GM12878 (cell line): ENCODE results near the gene SNX32. TPM values are rescaled to one million over a fixed set of nuclear protein-coding genes. Genes with fewer than 3 reads are reported as not detected.
A peak's percentile ranks its signal among the peaks of the same experiment; 100 is the strongest.

Experiments used
- BRCA1 ChIP-seq: IDR thresholded peaks from 2 replicates; pipeline ENCODE4 v1.6.1; 2011; ENCODE audit warnings: low read depth, low read length, improper control_type of control experiment
- CBX3 ChIP-seq: fragments of 200-600 bp; sonication (generic); IDR thresholded peaks from 2 replicates; pipeline ENCODE4 v1.6.1; 2016; ENCODE audit warnings: low read depth, borderline replicate concordance
- CEBPB ChIP-seq, 2 experiments: fragments of 150-350 bp in 1 of 2; IDR thresholded peaks; 2 replicates each; pipeline ENCODE4 v1.6.1; 2012 to 2014; ENCODE audit warnings: low read depth in 2 of 2, low read length in 2 of 2, borderline replicate concordance in 1 of 2, inconsistent platforms in 1 of 2
- CREB1 ChIP-seq: IDR thresholded peaks from 2 replicates; pipeline ENCODE4 v1.6.1; 2012; ENCODE audit warnings: low read depth, mild to moderate bottlenecking, inconsistent platforms
- DPF2 ChIP-seq: fragments of 450-650 bp; IDR thresholded peaks from 2 replicates; pipeline ENCODE4 v1.6.1; 2017; ENCODE audit warnings: mild to moderate bottlenecking
- FOS ChIP-seq: IDR thresholded peaks from 3 replicates; pipeline ENCODE4 v1.6.1; 2011; ENCODE audit warnings: borderline replicate concordance; ENCODE audit not compliant: insufficient read length; ENCODE audit errors: extremely low read depth
- FOXK2 ChIP-seq: fragments of 450-650 bp; IDR thresholded peaks from 2 replicates; pipeline ENCODE4 v1.6.1; 2017; ENCODE audit warnings: mild to moderate bottlenecking, moderate library complexity
- IRF4 ChIP-seq: IDR thresholded peaks from 2 replicates; pipeline ENCODE4 v1.6.1; 2011; ENCODE audit warnings: low read depth, low read length
- MTA3 ChIP-seq: IDR thresholded peaks from 2 replicates; pipeline ENCODE4 v1.6.1; 2012; ENCODE audit warnings: low read length, inconsistent platforms, borderline replicate concordance
- MYC ChIP-seq: IDR thresholded peaks from 2 replicates; pipeline ENCODE4 v1.6.1; 2011; ENCODE audit warnings: mild to moderate bottlenecking, low read length, moderate library complexity, inconsistent platforms; ENCODE audit not compliant: insufficient read depth, insufficient replicate concordance, insufficient read length, severe bottlenecking
- NR2C1 ChIP-seq: fragments of 450-650 bp; IDR thresholded peaks from 2 replicates; pipeline ENCODE4 v1.6.1; 2017; ENCODE audit warnings: antibody characterized with exemption, mild to moderate bottlenecking, moderate library complexity
- PAX5 ChIP-seq: IDR thresholded peaks from 2 replicates; pipeline ENCODE4 v1.6.1; 2011; ENCODE audit warnings: low read depth, low read length, borderline replicate concordance
- POLR2AphosphoS2 ChIP-seq: IDR thresholded peaks from 2 replicates; pipeline ENCODE4 v1.6.1; 2011; ENCODE audit warnings: low read depth, mild to moderate bottlenecking, low read length, improper control_type of control experiment, moderate library complexity
- SMAD5 ChIP-seq: IDR thresholded peaks from 2 replicates; pipeline ENCODE4 v1.6.1; 2016; ENCODE audit warnings: antibody characterized with exemption, low read depth
- SMC3 ChIP-seq: IDR thresholded peaks from 2 replicates; pipeline ENCODE4 v1.6.1; 2011; ENCODE audit warnings: low read length, improper control_type of control experiment, borderline replicate concordance
- SRF ChIP-seq, 2 experiments: IDR thresholded peaks; 2 replicates each; pipeline ENCODE4 v1.6.1; 2011; ENCODE audit warnings: low read depth in 2 of 2, low read length in 2 of 2, mild to moderate bottlenecking in 1 of 2, moderate library complexity in 1 of 2
- TCF12 ChIP-seq: IDR thresholded peaks from 2 replicates; pipeline ENCODE4 v1.6.1; 2011; ENCODE audit warnings: low read depth, mild to moderate bottlenecking, low read length
- polyA plus RNA-seq, 11 experiments: library from polyadenylated mRNA; depleted of rRNA in 4 of 11; unstranded in 6 of 11; stranded (reverse) in 5 of 11; fragments of >200 nt; fragmentation: Nextera tagmentation in 4 of 11; fragmentation: Illumina TruSeq in 1 of 11; extraction: Ambion mirVana in 4 of 11; extraction: Trizol in 1 of 11; gene quantifications; 1 replicate in 1 of 11; 2 replicates in 10 of 11; pipeline versions ENCODE4 v1.2.1 to v1.2.3, GENCODE V29; 2011 to 2016; ENCODE audit warnings: inconsistent platforms in 2 of 11, missing spikeins in 2 of 11, low read depth in 1 of 11
- total RNA-seq, 4 experiments: library from RNA; depleted of rRNA in 3 of 4; stranded (reverse); fragments of >200 nt in 3 of 4; fragmentation: Illumina TruSeq in 1 of 4; extraction: Trizol in 1 of 4; gene quantifications; 2 replicates each; pipeline versions ENCODE4 v1.2.1 to v1.2.3, GENCODE V29; 2013 to 2021
- TF ChIP-seq, protein P1 (sequence below): fragments of 450-650 bp; IDR thresholded peaks from 2 replicates; pipeline ENCODE4 v1.6.1; 2017; ENCODE audit warnings: antibody characterized with exemption, mild to moderate bottlenecking, moderate library complexity
- TF ChIP-seq, protein P2 (sequence below): fragments of 450-650 bp; IDR thresholded peaks from 2 replicates; pipeline ENCODE4 v1.6.1; 2017; ENCODE audit warnings: mild to moderate bottlenecking
- TF ChIP-seq, protein P3 (sequence below): fragments of 450-650 bp; conservative IDR thresholded peaks from 2 replicates; pipeline ENCODE4 v1.6.1; 2017; ENCODE audit warnings: mild to moderate bottlenecking, moderate library complexity

Gene SNX32
- total and polyA plus RNA-seq, 10 of the 15 experiments (the other 5 are each of a cell fraction or from before 2014, with no cell fraction given) = 0.04 to 1.5 (median 0.11) TPM; not detected in 1

DNA sequence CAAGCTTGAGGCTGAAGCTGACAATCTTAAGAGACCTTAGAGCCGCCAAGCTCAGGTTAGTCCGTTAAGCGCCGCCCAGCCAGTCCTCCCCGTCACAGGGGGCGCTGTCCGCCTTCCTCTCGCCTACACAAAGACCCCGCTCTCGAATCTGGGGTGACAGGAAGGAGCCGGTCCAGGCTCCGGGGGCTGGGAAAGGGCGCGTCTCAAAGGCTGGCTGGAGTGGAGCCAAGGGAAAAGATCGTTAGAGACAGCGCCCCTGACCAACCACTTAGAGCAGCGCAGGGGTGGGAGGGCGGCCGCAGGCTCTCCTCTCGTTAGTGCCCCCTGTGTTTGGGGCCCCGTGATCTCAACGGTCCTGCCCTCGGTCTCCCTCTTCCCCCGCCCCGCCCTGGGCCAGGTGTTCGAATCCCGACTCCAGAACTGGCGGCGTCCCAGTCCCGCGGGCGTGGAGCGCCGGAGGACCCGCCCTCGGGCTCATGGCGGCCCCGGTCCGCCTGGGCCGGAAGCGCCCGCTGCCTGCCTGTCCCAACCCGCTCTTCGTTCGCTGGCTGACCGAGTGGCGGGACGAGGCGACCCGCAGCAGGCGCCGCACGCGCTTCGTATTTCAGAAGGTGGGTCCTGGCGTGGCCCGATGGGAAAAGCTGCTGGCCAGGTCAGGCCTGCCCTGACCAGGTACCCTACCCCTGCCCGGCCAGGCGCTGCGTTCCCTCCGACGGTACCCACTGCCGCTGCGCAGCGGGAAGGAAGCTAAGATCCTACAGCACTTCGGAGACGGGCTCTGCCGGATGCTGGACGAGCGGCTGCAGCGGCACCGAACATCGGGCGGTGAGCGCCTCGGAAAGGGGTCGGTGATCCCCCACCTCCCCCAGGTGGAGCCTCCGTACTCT is 26.8 kb downstream of the SNX32 start, which contains the start of gene MUS81 (continued):
- TF ChIP-seq, protein P1, sequence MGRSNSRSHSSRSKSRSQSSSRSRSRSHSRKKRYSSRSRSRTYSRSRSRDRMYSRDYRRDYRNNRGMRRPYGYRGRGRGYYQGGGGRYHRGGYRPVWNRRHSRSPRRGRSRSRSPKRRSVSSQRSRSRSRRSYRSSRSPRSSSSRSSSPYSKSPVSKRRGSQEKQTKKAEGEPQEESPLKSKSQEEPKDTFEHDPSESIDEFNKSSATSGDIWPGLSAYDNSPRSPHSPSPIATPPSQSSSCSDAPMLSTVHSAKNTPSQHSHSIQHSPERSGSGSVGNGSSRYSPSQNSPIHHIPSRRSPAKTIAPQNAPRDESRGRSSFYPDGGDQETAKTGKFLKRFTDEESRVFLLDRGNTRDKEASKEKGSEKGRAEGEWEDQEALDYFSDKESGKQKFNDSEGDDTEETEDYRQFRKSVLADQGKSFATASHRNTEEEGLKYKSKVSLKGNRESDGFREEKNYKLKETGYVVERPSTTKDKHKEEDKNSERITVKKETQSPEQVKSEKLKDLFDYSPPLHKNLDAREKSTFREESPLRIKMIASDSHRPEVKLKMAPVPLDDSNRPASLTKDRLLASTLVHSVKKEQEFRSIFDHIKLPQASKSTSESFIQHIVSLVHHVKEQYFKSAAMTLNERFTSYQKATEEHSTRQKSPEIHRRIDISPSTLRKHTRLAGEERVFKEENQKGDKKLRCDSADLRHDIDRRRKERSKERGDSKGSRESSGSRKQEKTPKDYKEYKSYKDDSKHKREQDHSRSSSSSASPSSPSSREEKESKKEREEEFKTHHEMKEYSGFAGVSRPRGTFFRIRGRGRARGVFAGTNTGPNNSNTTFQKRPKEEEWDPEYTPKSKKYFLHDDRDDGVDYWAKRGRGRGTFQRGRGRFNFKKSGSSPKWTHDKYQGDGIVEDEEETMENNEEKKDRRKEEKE = no peak
- TF ChIP-seq SMAD5 = peak; percentile 76
- TF ChIP-seq MYC = peak; percentile 31
- TF ChIP-seq FOS = no peak
- no peak for TF ChIP-seq SMC3
- no peak for TF ChIP-seq CREB1
- TF ChIP-seq, protein P2, sequence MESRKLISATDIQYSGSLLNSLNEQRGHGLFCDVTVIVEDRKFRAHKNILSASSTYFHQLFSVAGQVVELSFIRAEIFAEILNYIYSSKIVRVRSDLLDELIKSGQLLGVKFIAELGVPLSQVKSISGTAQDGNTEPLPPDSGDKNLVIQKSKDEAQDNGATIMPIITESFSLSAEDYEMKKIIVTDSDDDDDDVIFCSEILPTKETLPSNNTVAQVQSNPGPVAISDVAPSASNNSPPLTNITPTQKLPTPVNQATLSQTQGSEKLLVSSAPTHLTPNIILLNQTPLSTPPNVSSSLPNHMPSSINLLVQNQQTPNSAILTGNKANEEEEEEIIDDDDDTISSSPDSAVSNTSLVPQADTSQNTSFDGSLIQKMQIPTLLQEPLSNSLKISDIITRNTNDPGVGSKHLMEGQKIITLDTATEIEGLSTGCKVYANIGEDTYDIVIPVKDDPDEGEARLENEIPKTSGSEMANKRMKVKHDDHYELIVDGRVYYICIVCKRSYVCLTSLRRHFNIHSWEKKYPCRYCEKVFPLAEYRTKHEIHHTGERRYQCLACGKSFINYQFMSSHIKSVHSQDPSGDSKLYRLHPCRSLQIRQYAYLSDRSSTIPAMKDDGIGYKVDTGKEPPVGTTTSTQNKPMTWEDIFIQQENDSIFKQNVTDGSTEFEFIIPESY = no peak
- TF ChIP-seq TCF12 = 0 out of 2 replicates have a peak, but pooled peaks have one; percentile 53
- TF ChIP-seq FOXK2 = no peak
- TF ChIP-seq PAX5 = no peak
- peak; percentile 56 for TF ChIP-seq NR2C1
- no peak; the same call in 1 of the 2 replicates for TF ChIP-seq POLR2AphosphoS2
- TF ChIP-seq CEBPB (IDR thresholded peaks at IDR 0.05; ENCODE audit: borderline replicate concordance in 1 of 2, low read depth in 2 of 2, low read length in 2 of 2) = no peak
- TF ChIP-seq MTA3 = no peak
- TF ChIP-seq IRF4 = 0 out of 2 replicates have a peak, but pooled peaks have one; percentile 8
- TF ChIP-seq SRF (IDR thresholded peaks at IDR 0.05; ENCODE audit: low read depth in 2 of 2, low read length in 2 of 2) = peak in 1 of 2 experiments; percentile 71; a peak in 1 of 4 replicates
- TF ChIP-seq, protein P3, sequence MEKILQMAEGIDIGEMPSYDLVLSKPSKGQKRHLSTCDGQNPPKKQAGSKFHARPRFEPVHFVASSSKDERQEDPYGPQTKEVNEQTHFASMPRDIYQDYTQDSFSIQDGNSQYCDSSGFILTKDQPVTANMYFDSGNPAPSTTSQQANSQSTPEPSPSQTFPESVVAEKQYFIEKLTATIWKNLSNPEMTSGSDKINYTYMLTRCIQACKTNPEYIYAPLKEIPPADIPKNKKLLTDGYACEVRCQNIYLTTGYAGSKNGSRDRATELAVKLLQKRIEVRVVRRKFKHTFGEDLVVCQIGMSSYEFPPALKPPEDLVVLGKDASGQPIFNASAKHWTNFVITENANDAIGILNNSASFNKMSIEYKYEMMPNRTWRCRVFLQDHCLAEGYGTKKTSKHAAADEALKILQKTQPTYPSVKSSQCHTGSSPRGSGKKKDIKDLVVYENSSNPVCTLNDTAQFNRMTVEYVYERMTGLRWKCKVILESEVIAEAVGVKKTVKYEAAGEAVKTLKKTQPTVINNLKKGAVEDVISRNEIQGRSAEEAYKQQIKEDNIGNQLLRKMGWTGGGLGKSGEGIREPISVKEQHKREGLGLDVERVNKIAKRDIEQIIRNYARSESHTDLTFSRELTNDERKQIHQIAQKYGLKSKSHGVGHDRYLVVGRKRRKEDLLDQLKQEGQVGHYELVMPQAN = no peak; the same call in none of the 2 replicates
- peak; percentile 57; the same call in 1 of the 2 replicates for TF ChIP-seq DPF2
- no peak for TF ChIP-seq CBX3
- no peak for TF ChIP-seq BRCA1
